Fibroblast of lung (primary cell): ENCODE results near the gene CEACAM5.

Experiments
- EZH2 ChIP-seq: IDR thresholded peaks from 2 replicates; pipeline ENCODE4 v1.5.1; 2012; ENCODE audit warnings: low read length, control low read depth, mild to moderate bottlenecking; ENCODE audit errors: missing control alignments
- TF ChIP-seq, protein P1 (sequence below), 2 donors: IDR thresholded peaks in 1 of 2; conservative IDR thresholded peaks in 1 of 2; 1 replicate in 1 of 2; 2 replicates in 1 of 2; pipeline ENCODE4 v1.5.1; 2011 to 2012; ENCODE audit warnings: low read length in 2 of 2, control low read depth in 1 of 2, inconsistent platforms in 1 of 2, low read depth in 1 of 2, mild to moderate bottlenecking in 1 of 2

DNA sequence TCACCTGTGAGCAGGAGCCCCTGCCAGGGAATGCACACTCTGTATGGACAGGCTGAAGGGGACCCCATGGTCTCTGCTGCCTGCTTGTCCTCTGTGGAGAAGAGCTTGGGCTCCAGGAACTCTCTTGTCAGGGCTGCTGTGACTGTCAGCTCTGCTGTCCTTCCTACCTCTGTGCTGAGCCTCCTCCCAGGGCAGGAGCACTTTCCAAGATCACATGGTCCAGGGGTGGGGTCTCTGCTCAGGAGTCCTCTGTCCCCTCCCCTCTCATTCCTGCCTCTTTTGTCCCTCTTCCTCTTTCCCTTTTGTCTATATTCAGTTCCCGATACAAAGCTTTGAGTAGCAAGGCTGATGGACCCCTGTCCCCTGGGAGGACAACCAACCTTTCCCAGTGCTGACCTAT is 20.3 kb upstream of the CEACAM5 start, which contains the start of gene CEACAM7:
- TF ChIP-seq, protein P1, sequence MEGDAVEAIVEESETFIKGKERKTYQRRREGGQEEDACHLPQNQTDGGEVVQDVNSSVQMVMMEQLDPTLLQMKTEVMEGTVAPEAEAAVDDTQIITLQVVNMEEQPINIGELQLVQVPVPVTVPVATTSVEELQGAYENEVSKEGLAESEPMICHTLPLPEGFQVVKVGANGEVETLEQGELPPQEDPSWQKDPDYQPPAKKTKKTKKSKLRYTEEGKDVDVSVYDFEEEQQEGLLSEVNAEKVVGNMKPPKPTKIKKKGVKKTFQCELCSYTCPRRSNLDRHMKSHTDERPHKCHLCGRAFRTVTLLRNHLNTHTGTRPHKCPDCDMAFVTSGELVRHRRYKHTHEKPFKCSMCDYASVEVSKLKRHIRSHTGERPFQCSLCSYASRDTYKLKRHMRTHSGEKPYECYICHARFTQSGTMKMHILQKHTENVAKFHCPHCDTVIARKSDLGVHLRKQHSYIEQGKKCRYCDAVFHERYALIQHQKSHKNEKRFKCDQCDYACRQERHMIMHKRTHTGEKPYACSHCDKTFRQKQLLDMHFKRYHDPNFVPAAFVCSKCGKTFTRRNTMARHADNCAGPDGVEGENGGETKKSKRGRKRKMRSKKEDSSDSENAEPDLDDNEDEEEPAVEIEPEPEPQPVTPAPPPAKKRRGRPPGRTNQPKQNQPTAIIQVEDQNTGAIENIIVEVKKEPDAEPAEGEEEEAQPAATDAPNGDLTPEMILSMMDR (conservative IDR thresholded peaks at IDR 0.05 in 1 of 2, IDR thresholded peaks at IDR 0.05 in 1 of 2; ENCODE audit: low read depth in 1 of 2, low read length in 2 of 2): no peak
- TF ChIP-seq EZH2: no peak
